Progenitor cell of endocrine pancreas (in vitro differentiated cells): ENCODE data around the gene NSMF. TPM values are rescaled to one million over a fixed set of nuclear protein-coding genes. Genes with fewer than 3 reads are reported as not detected.

Source experiments
- DNase-seq: peaks from one replicate; pipeline ENCODE4 v3.0.0; 2021; ENCODE audit warnings: low spot score; ENCODE audit not compliant: unreplicated experiment
- H3K27ac Mint-ChIP-seq: 2 replicates; pipeline ENCODE4 v1.8.0; 2021; ENCODE audit warnings: mild to moderate bottlenecking, moderate library complexity, mixed read lengths
- H3K27me3 Mint-ChIP-seq: 2 replicates; pipeline ENCODE4 v1.8.0; 2021; ENCODE audit warnings: mixed read lengths
- H3K36me3 Mint-ChIP-seq: 2 replicates; pipeline ENCODE4 v1.8.0; 2022; ENCODE audit warnings: mixed read lengths; ENCODE audit not compliant: insufficient read depth
- H3K4me1 Mint-ChIP-seq: 2 replicates; pipeline ENCODE4 v1.8.0; 2021; ENCODE audit warnings: low read depth, mixed read lengths
- H3K4me3 Mint-ChIP-seq: 2 replicates; pipeline ENCODE4 v1.8.0; 2021; ENCODE audit warnings: low read depth, mild to moderate bottlenecking, moderate library complexity, mixed read lengths
- H3K9me3 Mint-ChIP-seq: 2 replicates; pipeline ENCODE4 v1.8.0; 2021; ENCODE audit warnings: low read depth, mixed read lengths
- CTCF ChIP-seq: fragments of 200-600 bp; sonication (generic); IDR thresholded peaks from one replicate; pipeline ENCODE4 v1.5.0; 2021; ENCODE audit warnings: antibody characterized with exemption, mild to moderate bottlenecking; ENCODE audit not compliant: unreplicated experiment
- long read RNA-seq: library from polyadenylated mRNA; unstranded; transcript quantifications from one replicate; pipeline ENCODE4 v2.0.0, GENCODE V29; 2020
- total RNA-seq: library from RNA; stranded (reverse); gene quantifications from 2 replicates; pipeline ENCODE4 v1.2.1, GENCODE V29; 2021

Gene NSMF, protein sequence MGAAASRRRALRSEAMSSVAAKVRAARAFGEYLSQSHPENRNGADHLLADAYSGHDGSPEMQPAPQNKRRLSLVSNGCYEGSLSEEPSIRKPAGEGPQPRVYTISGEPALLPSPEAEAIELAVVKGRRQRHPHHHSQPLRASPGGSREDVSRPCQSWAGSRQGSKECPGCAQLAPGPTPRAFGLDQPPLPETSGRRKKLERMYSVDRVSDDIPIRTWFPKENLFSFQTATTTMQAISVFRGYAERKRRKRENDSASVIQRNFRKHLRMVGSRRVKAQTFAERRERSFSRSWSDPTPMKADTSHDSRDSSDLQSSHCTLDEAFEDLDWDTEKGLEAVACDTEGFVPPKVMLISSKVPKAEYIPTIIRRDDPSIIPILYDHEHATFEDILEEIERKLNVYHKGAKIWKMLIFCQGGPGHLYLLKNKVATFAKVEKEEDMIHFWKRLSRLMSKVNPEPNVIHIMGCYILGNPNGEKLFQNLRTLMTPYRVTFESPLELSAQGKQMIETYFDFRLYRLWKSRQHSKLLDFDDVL
- 57.4 and 59.8 TPM in 2 replicates for total RNA-seq
- long read RNA-seq, partial matches to known transcripts: 0 of 1 reads
- long read RNA-seq, other reads (novel, unspliced or antisense): 1 of 1 reads

GRCh38 chr9:137459152-137459600 is at the start of gene NSMF:
Gene NSMF, minus strand, starts transcription at chr9:137459334. Its CDS starts 232 bp downstream, at chr9:137459102.
- H3K27ac Mint-ChIP-seq: no peak within 1 kb of the TSS
- H3K4me1 Mint-ChIP-seq: peaks cover 2% of the 10 kb centered on the region
- H3K27me3 Mint-ChIP-seq: peaks cover 7% of the 10 kb centered on the region

GRCh38 chr9:137506702-137507171 is 47.6 kb upstream of the NSMF start:
- TF ChIP-seq CTCF: no peak
- Mint-ChIP-seq H3K4me1 (no peaks in the 10 kb centered on the region), H3K4me3 (no peak overlapping the region), H3K27ac (no peak overlapping the region), H3K27me3 (no peaks in the 10 kb centered on the region), H3K9me3 (peaks cover 7% of the 10 kb centered on the region), H3K36me3 (peaks cover 7% of the 10 kb centered on the region)
- no peak for DNase-seq

More at GRCh38 chr9:137459152-137459600, at the start of gene NSMF:
- Mint-ChIP-seq H3K9me3 (no peaks in the 10 kb centered on the region), H3K36me3 (peaks cover 6% of the 10 kb centered on the region), H3K4me3 (peak within 1 kb of the TSS; percentile 46)
- no peak for TF ChIP-seq CTCF
- DNase-seq: peak; percentile 90

- no peak for TF ChIP-seq CTCF
- no peaks in the 10 kb centered on the region for H3K4me1 Mint-ChIP-seq
- H3K27ac Mint-ChIP-seq: no peak overlapping the region
- H3K9me3 Mint-ChIP-seq: peaks cover 7% of the 10 kb centered on the region
- H3K4me3 Mint-ChIP-seq: no peak overlapping the region
- peaks cover 6% of the 10 kb centered on the region for H3K36me3 Mint-ChIP-seq
- DNase-seq: no peak
- no peaks in the 10 kb centered on the region for H3K27me3 Mint-ChIP-seq
Observed at GRCh38 chr9:137506274-137506673, 47.1 kb upstream of the NSMF start.

- TF ChIP-seq CTCF: no peak
- DNase-seq: no peak
- Mint-ChIP-seq H3K4me3 (no peak overlapping the region), H3K4me1 (no peaks in the 10 kb centered on the region), H3K27me3 (no peaks in the 10 kb centered on the region), H3K36me3 (peaks cover 6% of the 10 kb centered on the region), H3K27ac (no peak overlapping the region), H3K9me3 (peaks cover 7% of the 10 kb centered on the region)
Observed at GRCh38 chr9:137505421-137506140, 46.4 kb upstream of the NSMF start.

- no peak overlapping the region for H3K4me3 Mint-ChIP-seq
- no peak for TF ChIP-seq CTCF
- H3K27me3 Mint-ChIP-seq: no peaks in the 10 kb centered on the region
- H3K9me3 Mint-ChIP-seq: peaks cover 6% of the 10 kb centered on the region
- no peak overlapping the region for H3K27ac Mint-ChIP-seq
- no peak for DNase-seq
- H3K36me3 Mint-ChIP-seq: peaks cover 5% of the 10 kb centered on the region
- no peaks in the 10 kb centered on the region for H3K4me1 Mint-ChIP-seq
Observed at GRCh38 chr9:137504432-137504777, 45.3 kb upstream of the NSMF start.
